GM23338 (cell line): ENCODE measurements around the gene ELFN2. TPM values are rescaled to one million over a fixed set of nuclear protein-coding genes. Genes with fewer than 3 reads are reported as not detected.
A peak's percentile ranks its signal among the peaks of the same experiment; 100 is the strongest.

Experiments used
- ATAC-seq: fragments of 200-7000 bp; cut with Tn5 transposase; 3 replicates; pipeline ENCODE4 v1.9.1; 2020
- DNase-seq: peaks from one replicate; pipeline ENCODE4 v3.0.0-alpha.2; 2015; ENCODE audit warnings: low spot score
- H2AFZ ChIP-seq: fragments of 200-600 bp; sonication (generic); 2 replicates; pipeline ENCODE4 v1.8.0; 2016; ENCODE audit warnings: antibody characterized with exemption, mild to moderate bottlenecking, moderate library complexity
- H3F3A ChIP-seq: fragments of 200-600 bp; sonication (generic); replicated peaks from 2 replicates; pipeline ENCODE4 v1.8.0; 2017; ENCODE audit warnings: antibody characterized with exemption, mixed run types, low read depth
- H3K27ac ChIP-seq: fragments of 200-600 bp; sonication (generic); 2 replicates; pipeline ENCODE4 v1.6.1; 2016; ENCODE audit warnings: low read depth
- H3K27me3 ChIP-seq: fragments of 200-600 bp; sonication (generic); 2 replicates; pipeline ENCODE4 v1.8.0; 2016; ENCODE audit warnings: mild to moderate bottlenecking, mixed run types, moderate library complexity; ENCODE audit not compliant: insufficient read depth
- H3K36me3 ChIP-seq: fragments of 200-600 bp; sonication (generic); 2 replicates; pipeline ENCODE4 v1.8.0; 2016; ENCODE audit warnings: mild to moderate bottlenecking; ENCODE audit not compliant: insufficient read depth
- H3K4me1 ChIP-seq: fragments of 200-600 bp; sonication (generic); 2 replicates; pipeline ENCODE4 v1.8.0; 2016; ENCODE audit warnings: mild to moderate bottlenecking, moderate library complexity; ENCODE audit not compliant: insufficient read depth
- H3K4me2 ChIP-seq: fragments of 200-600 bp; sonication (generic); 2 replicates; pipeline ENCODE4 v1.7.1; 2017; ENCODE audit warnings: mixed run types
- H3K4me3 ChIP-seq: fragments of 200-600 bp; sonication (generic); 2 replicates; pipeline ENCODE4 v1.6.1; 2016; ENCODE audit warnings: mixed run types
- H3K79me2 ChIP-seq: fragments of 200-600 bp; sonication (generic); replicated peaks from 2 replicates; pipeline ENCODE4 v1.8.0; 2017; ENCODE audit warnings: mild to moderate bottlenecking; ENCODE audit not compliant: insufficient read depth
- H3K9me2 ChIP-seq: fragments of 200-600 bp; sonication (generic); 2 replicates; pipeline ENCODE4 v1.8.0; 2017; ENCODE audit not compliant: insufficient read depth
- H4K20me1 ChIP-seq: fragments of 200-600 bp; sonication (generic); replicated peaks from 2 replicates; pipeline ENCODE4 v1.8.0; 2017; ENCODE audit warnings: mild to moderate bottlenecking; ENCODE audit not compliant: insufficient read depth
- H3K27ac Mint-ChIP-seq: 2 replicates; pipeline ENCODE4 v1.8.0; 2020; ENCODE audit warnings: inconsistent platforms, mild to moderate bottlenecking, moderate library complexity, mixed read lengths
- H3K27me3 Mint-ChIP-seq: 3 replicates; pipeline ENCODE4 v1.8.0; 2022; ENCODE audit warnings: low read depth, mild to moderate bottlenecking, moderate library complexity, mixed read lengths, inconsistent platforms; ENCODE audit not compliant: insufficient read depth, poor library complexity
- H3K36me3 Mint-ChIP-seq: 3 replicates; pipeline ENCODE4 v1.8.0; 2021; ENCODE audit warnings: low read depth, mild to moderate bottlenecking, inconsistent platforms, moderate library complexity, mixed read lengths
- H3K4me1 Mint-ChIP-seq: 3 replicates; pipeline ENCODE4 v1.8.0; 2020; ENCODE audit warnings: mild to moderate bottlenecking, inconsistent platforms, mixed read lengths
- H3K4me3 Mint-ChIP-seq: 3 replicates; pipeline ENCODE4 v1.8.0; 2021; ENCODE audit warnings: moderate library complexity, mild to moderate bottlenecking, inconsistent platforms, mixed read lengths
- H3K9me3 Mint-ChIP-seq: 3 replicates; pipeline ENCODE4 v1.8.0; 2020; ENCODE audit warnings: moderate library complexity, mild to moderate bottlenecking, inconsistent platforms, mixed read lengths
- CREB1 ChIP-seq: fragments of 250-450 bp; sonication (Bioruptor Pico); IDR thresholded peaks from 2 replicates; pipeline ENCODE4 v1.5.0; 2020; ENCODE audit warnings: low read depth, mild to moderate bottlenecking, moderate library complexity
- EZH2 ChIP-seq: fragments of 200-600 bp; sonication (generic); IDR thresholded peaks from one replicate; pipeline ENCODE4 v1.8.0; 2017; ENCODE audit warnings: antibody characterized with exemption, mild to moderate bottlenecking, low read depth; ENCODE audit not compliant: unreplicated experiment
- EZH2phosphoT487 ChIP-seq: fragments of 200-600 bp; sonication (generic); IDR thresholded peaks from one replicate; pipeline ENCODE4 v1.8.1; 2018; ENCODE audit warnings: antibody characterized with exemption; ENCODE audit not compliant: unreplicated experiment
- NANOG ChIP-seq: IDR thresholded peaks from 2 replicates; pipeline ENCODE4 v1.6.1; 2016; ENCODE audit warnings: antibody characterized with exemption, borderline replicate concordance
- STAT1 ChIP-seq: IDR thresholded peaks from one replicate; pipeline ENCODE4 v1.6.1; 2016; ENCODE audit warnings: antibody characterized with exemption; ENCODE audit not compliant: unreplicated experiment
- ZNF462 ChIP-seq: fragments of 250-450 bp; sonication (Bioruptor Pico); IDR thresholded peaks from 2 replicates; pipeline ENCODE4 v1.5.0; 2020; ENCODE audit warnings: mild to moderate bottlenecking, moderate library complexity
- polyA plus RNA-seq: library from polyadenylated mRNA; unstranded; fragments of >200 nt; fragmentation: Nextera tagmentation; extraction: Ambion mirVana; gene quantifications from 2 replicates; pipeline ENCODE4 v1.2.1, GENCODE V29; 2016
- total RNA-seq: library from RNA; depleted of rRNA; stranded (reverse); fragments of >200 nt; shearing (Covaris generic); gene quantifications from 2 replicates; pipeline ENCODE4 v1.2.3, GENCODE V29; 2014
- TF ChIP-seq, protein P1 (sequence below), 2 experiments: fragments of 200-600 bp in 1 of 2; sonication (generic) in 1 of 2; conservative IDR thresholded peaks; 2 replicates each; pipeline versions ENCODE4 v1.5.1 to v1.6.1; 2016 to 2017; ENCODE audit warnings: antibody characterized with exemption in 2 of 2, low read depth in 2 of 2, mild to moderate bottlenecking in 2 of 2, moderate library complexity in 1 of 2

ELFN2 gene
- total and polyA plus RNA-seq, 2 experiments from 2014 or later = 0.18 to 0.35 TPM

DNA sequence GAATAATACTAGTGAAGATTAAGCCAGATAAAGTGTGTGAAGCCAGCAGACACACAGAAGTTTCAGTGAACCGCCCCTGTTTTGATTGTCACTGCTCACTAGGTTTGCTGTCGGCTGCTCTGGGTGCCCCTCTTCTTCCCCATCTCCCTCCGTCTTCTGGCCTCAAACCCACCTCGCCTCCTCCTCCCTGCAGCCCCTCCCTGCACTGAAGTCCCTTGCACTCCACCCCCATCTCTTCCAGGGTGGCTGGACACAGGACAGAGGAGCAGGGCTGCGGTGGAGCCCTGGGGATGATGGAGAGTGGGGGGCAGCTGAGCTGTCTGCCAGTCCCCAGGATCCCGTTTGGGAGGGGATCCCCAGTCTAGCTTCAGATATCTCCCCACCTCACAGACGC, 91.5 kb downstream of the ELFN2 start (continued):
- TF ChIP-seq ZNF462 (no peak), EZH2 (no peak), STAT1 (no peak)

- TF ChIP-seq, protein P1, sequence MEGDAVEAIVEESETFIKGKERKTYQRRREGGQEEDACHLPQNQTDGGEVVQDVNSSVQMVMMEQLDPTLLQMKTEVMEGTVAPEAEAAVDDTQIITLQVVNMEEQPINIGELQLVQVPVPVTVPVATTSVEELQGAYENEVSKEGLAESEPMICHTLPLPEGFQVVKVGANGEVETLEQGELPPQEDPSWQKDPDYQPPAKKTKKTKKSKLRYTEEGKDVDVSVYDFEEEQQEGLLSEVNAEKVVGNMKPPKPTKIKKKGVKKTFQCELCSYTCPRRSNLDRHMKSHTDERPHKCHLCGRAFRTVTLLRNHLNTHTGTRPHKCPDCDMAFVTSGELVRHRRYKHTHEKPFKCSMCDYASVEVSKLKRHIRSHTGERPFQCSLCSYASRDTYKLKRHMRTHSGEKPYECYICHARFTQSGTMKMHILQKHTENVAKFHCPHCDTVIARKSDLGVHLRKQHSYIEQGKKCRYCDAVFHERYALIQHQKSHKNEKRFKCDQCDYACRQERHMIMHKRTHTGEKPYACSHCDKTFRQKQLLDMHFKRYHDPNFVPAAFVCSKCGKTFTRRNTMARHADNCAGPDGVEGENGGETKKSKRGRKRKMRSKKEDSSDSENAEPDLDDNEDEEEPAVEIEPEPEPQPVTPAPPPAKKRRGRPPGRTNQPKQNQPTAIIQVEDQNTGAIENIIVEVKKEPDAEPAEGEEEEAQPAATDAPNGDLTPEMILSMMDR (conservative IDR thresholded peaks at IDR 0.05; ENCODE audit: low read depth in 2 of 2) = peak; percentile 21 to 39; a peak in 3 of 4 replicates
- TF ChIP-seq CREB1 (CRISPR knock-in tag) (no peak), EZH2phosphoT487 (no peak), NANOG (no peak)
Observed at GRCh38 chr22:37334859-37335805, 92.1 kb downstream of the ELFN2 start.

More at GRCh38 chr22:37334859-37335805, 92.1 kb downstream of the ELFN2 start:
- 0 out of 2 replicates have a peak, but pooled peaks cover 3% of the 10 kb centered on the region for H3F3A ChIP-seq
- no peaks in the 10 kb centered on the region for H3K9me2 ChIP-seq
- H3K79me2 ChIP-seq = no peaks in the 10 kb centered on the region
- Mint-ChIP-seq H3K36me3 (no peaks in the 10 kb centered on the region), H3K4me1 (peaks cover 25% of the 10 kb centered on the region), H3K27ac (no peak overlapping the region), H3K4me3 (peak overlapping the region; percentile 72), H3K27me3 (peaks cover 33% of the 10 kb centered on the region), H3K9me3 (no peaks in the 10 kb centered on the region)
- peak overlapping the region; percentile 92 for H2AFZ ChIP-seq
- ATAC-seq = peak; percentile 64
- DNase-seq = peak; percentile 79
- peak overlapping the region; percentile 82 for H3K4me2 ChIP-seq
- no peaks in the 10 kb centered on the region for H3K36me3 ChIP-seq
- peaks cover 35% of the 10 kb centered on the region for H3K27me3 ChIP-seq
- no peaks in the 10 kb centered on the region for H4K20me1 ChIP-seq
- H3K4me1 ChIP-seq = peaks cover 23% of the 10 kb centered on the region
- no peak overlapping the region for H3K27ac ChIP-seq
- peak overlapping the region; percentile 68 for H3K4me3 ChIP-seq
